HFFc6 (cell line): ENCODE measurements around the gene ARHGAP10. TPM values are rescaled to one million over a fixed set of nuclear protein-coding genes. Genes with fewer than 3 reads are reported as not detected.

Source experiments
- DNase-seq: peaks from one replicate; pipeline ENCODE4 v3.0.0-alpha.2; 2018
- H3K27ac Mint-ChIP-seq: 2 replicates; pipeline ENCODE4 v1.8.0; 2020; ENCODE audit warnings: mild to moderate bottlenecking, mixed read lengths
- H3K27me3 Mint-ChIP-seq: 2 replicates; pipeline ENCODE4 v1.8.0; 2021; ENCODE audit warnings: mild to moderate bottlenecking, moderate library complexity, mixed read lengths; ENCODE audit not compliant: insufficient read depth
- H3K36me3 Mint-ChIP-seq: 2 replicates; pipeline ENCODE4 v1.8.0; 2021; ENCODE audit warnings: low read depth, mixed read lengths
- H3K4me1 Mint-ChIP-seq: 2 replicates; pipeline ENCODE4 v1.8.0; 2020; ENCODE audit warnings: low read depth, mixed read lengths
- H3K4me3 Mint-ChIP-seq: 2 replicates; pipeline ENCODE4 v1.8.0; 2020; ENCODE audit warnings: mild to moderate bottlenecking, moderate library complexity, mixed read lengths
- H3K9me3 Mint-ChIP-seq: 2 replicates; pipeline ENCODE4 v1.8.0; 2020; ENCODE audit warnings: mild to moderate bottlenecking, mixed read lengths
- total RNA-seq, 6 experiments: library from RNA; stranded (reverse); fragmentation: NEBNext Ultra II Directional; extraction: Animal tissue kit (Norgen Biotek cat#: 25700); gene quantifications; 2 replicates in 1 of 6; 3 replicates in 5 of 6; pipeline ENCODE4 v1.2.3, GENCODE V29; 2021
- TF ChIP-seq, protein P1 (sequence below): fragments of 200-600 bp; sonication (generic); IDR thresholded peaks from 2 replicates; pipeline ENCODE4 v1.5.0; 2021; ENCODE audit warnings: antibody characterized with exemption, mild to moderate bottlenecking

Gene ARHGAP10
- total RNA-seq, 6 experiments from 2014 or later: 31.1 to 37.1 (median 32.3) TPM

DNA sequence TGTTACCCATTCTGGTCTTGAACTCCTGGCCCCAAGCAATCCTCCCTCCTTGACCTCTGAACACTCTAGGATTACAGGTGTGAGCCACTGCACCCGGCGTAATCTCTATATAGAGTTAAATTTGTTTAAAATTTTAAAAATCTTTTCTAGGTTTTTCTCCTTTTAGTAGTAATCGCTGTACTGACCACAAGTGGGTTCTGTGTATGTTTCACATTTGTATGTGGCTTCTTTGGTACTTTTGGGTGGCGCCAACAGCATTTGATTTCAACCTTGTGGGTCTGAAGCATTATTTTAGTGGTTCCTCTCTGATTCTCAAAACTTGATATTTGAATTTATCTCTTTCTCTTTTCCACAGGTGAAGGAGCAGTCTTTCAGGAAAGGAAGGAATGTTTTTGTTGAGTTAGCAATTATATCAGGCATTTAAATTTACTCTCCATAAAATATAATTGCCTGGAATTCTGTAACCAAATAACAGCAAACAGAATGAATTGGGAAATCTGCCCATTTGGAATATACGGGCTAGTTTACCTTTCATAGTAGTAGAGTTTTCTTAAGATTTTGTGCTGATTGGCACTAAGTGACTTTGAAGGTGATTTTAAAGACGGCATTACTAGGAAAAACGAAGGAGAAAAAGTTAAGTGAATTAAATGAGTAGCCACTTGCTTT lies 29.5 kb downstream of the ARHGAP10 start:
- Mint-ChIP-seq H3K9me3 (no peaks in the 10 kb centered on the region), H3K27me3 (no peaks in the 10 kb centered on the region), H3K36me3 (peaks cover 11% of the 10 kb centered on the region; the same call in 1 of the 2 replicates), H3K27ac (no peak overlapping the region), H3K4me1 (peaks cover 56% of the 10 kb centered on the region), H3K4me3 (no peak overlapping the region)
- DNase-seq: no peak
- TF ChIP-seq, protein P1, sequence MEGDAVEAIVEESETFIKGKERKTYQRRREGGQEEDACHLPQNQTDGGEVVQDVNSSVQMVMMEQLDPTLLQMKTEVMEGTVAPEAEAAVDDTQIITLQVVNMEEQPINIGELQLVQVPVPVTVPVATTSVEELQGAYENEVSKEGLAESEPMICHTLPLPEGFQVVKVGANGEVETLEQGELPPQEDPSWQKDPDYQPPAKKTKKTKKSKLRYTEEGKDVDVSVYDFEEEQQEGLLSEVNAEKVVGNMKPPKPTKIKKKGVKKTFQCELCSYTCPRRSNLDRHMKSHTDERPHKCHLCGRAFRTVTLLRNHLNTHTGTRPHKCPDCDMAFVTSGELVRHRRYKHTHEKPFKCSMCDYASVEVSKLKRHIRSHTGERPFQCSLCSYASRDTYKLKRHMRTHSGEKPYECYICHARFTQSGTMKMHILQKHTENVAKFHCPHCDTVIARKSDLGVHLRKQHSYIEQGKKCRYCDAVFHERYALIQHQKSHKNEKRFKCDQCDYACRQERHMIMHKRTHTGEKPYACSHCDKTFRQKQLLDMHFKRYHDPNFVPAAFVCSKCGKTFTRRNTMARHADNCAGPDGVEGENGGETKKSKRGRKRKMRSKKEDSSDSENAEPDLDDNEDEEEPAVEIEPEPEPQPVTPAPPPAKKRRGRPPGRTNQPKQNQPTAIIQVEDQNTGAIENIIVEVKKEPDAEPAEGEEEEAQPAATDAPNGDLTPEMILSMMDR: no peak

DNA sequence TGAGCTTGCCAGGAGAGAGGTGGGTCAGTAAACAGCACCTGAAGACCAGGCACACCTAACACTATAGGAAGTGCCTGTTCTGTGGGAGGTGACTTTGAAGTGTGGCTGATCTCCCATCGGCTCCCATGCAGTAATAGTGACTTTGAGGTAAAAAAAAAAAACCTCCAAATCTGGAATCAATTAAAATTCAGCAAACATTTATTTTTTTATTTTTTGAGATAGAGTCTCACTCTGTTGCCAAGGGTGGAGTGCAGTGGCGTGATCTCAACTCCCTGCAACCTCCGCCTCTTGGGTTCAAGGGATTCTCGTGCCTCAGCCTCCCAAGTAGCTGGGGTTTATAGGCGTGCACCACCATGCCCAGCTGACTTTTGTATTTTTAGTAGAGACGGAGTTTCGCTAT lies 32.4 kb downstream of the ARHGAP10 start:
- TF ChIP-seq, protein P1: no peak
- Mint-ChIP-seq H3K36me3 (0 out of 2 replicates have a peak, but pooled peaks cover 6% of the 10 kb centered on the region), H3K27ac (no peak overlapping the region), H3K9me3 (no peaks in the 10 kb centered on the region), H3K27me3 (no peaks in the 10 kb centered on the region), H3K4me1 (peaks cover 68% of the 10 kb centered on the region), H3K4me3 (no peak overlapping the region)
- no peak for DNase-seq

DNA sequence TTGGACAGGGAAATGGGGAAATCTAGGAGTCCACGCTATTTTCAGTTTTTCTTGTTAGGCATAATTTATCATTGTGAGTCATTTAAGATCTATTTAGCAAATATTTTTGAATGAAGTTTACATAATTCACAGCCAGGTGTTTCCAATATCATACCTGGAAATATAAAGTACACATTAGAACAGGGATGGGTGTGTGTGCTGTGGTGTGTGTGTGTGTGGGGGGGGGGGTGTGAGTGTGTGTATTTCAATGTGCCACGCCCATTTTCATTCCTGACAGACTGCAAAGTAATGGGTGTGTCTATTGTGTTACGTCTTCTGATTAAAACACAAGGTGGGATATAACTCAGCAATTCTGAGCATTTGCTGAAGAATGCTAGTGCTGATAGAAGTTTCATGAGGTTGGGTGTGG lies 33.2 kb downstream of the ARHGAP10 start:
- no peak for DNase-seq
- Mint-ChIP-seq H3K27me3 (no peaks in the 10 kb centered on the region), H3K4me1 (peaks cover 72% of the 10 kb centered on the region), H3K9me3 (no peaks in the 10 kb centered on the region), H3K27ac (no peak overlapping the region), H3K4me3 (no peak overlapping the region), H3K36me3 (peaks cover 12% of the 10 kb centered on the region; the same call in 1 of the 2 replicates)
- TF ChIP-seq, protein P1: no peak

DNA sequence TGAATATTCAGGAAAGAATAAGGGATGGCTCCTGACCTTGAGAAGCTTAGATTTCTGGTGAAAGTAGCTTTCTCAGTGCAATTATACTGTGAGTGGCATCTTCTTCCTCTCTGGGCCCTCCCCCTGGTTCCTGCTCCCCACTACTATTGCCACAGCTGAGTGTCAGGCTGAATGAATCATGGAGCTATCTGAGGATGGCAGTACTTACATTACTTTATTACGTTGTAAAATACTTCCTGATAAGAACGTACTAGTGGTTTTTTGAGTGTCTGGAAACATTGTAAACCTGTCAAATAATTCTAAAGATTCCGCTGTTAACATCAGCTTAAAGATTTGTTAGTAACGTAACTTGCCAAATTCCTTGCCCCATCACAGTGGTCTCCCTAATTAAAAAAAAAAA lies 36.2 kb downstream of the ARHGAP10 start:
- peak; percentile 85 for DNase-seq
- TF ChIP-seq, protein P1: no peak
- H3K4me3 Mint-ChIP-seq: peak overlapping the region; percentile 28; the same call in 1 of the 2 replicates
- no peaks in the 10 kb centered on the region for H3K27me3 Mint-ChIP-seq
- H3K4me1 Mint-ChIP-seq: peaks cover 77% of the 10 kb centered on the region
- peaks cover 6% of the 10 kb centered on the region; the same call in 1 of the 2 replicates for H3K36me3 Mint-ChIP-seq
- H3K9me3 Mint-ChIP-seq: no peaks in the 10 kb centered on the region
- peak overlapping the region; percentile 56 for H3K27ac Mint-ChIP-seq

DNA sequence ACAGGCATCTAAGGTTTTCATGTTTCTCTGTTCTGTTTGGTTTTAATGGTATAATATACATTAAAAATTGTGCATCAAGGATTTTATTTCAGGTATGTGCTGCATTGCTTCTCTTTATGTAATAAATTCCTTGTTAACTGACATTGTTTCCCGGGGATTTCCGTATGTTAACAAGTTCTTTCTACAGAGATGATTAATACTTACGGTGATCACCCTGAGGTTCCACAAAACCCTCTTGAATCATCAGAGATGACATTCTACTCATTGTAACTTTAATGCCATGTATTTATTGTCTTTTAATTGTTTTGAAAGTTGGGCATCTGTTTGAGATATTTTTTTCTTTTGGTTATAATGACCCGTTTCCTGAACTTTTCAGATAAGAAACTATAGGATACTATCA lies 37.5 kb downstream of the ARHGAP10 start:
- TF ChIP-seq, protein P1: no peak
- Mint-ChIP-seq H3K36me3 (peaks cover 6% of the 10 kb centered on the region; the same call in 1 of the 2 replicates), H3K4me3 (no peak overlapping the region), H3K9me3 (no peaks in the 10 kb centered on the region), H3K27me3 (no peaks in the 10 kb centered on the region), H3K4me1 (peaks cover 79% of the 10 kb centered on the region), H3K27ac (peak overlapping the region; percentile 24; the same call in 1 of the 2 replicates)
- DNase-seq: peak; percentile 23
